Dedifferentiated amniotic fluid mesenchymal stem cell (primary cell): ENCODE results near the gene PLSCR4.

Experiments used
- DNase-seq: peaks from one replicate; pipeline ENCODE4 v3.0.0-alpha.2; 2016; ENCODE audit errors: extremely low spot score

The PLSCR4 gene

DNA sequence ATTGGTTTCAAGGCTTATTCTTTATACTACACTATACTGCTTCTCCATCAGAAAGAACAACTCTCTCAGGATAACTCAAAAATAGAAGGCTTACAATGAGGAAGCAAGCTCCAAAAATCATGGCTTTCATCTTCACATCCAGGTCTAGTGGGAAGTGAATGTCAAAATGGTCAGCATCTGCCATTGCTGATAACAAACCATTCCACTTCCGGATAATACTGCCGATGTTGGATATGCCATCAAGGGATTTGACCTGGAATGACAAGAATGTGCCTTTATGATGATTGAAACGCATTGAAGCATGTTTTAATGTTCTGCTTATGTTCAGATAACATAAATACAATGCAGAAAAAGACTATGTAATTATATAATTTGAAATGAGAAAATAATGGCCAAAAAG, 55.9 kb downstream of the PLSCR4 start:
- no peak for DNase-seq

DNA sequence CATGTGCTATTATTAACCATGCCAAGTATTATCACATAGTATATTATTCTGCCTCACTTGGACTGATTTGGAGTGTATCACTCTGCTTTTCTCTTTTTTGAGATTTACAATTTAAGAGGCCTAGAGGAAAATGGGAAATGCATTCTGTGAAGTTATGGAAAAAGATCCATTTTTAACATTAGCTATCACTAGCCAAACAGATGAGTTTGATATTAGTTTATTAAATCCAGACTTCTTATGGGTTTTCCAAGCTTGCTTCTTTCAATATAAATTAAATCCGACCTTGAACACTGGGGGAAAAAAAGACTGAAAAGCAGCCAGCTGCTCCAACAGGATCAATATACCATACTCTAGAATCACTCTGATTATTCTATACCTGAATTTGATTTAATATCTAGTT, 59.9 kb downstream of the PLSCR4 start:
- no peak for DNase-seq

DNA sequence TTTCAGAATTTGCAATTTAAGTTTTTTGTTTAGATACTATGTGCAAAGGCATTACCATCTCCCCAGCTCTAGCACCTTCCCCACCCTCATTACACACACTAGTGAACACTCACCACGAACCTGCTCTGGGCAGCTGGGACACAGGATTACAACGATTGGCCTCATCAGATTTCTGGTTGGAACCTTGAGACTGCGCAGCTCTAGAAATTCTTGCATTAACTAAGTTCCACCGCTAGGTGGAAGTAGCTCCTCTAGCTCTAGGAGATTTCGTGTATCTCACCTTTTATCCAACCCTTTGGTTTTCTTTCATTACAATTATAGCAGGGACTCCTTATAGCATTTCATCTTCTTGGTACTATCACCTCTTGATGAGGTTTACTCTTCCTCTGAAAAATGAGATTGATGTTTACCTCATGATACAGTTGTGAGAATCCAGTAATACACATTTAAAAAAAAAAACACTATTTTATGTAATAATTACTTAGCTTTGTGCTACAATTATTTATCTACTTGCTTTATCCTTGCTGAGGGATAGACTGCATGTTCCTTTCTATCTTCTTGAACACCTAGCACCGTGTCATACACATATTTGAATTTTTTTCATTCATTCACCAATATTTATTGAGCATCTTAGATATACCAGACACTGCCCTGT, 61.3 kb downstream of the PLSCR4 start:
- DNase-seq: peak; percentile 60

DNA sequence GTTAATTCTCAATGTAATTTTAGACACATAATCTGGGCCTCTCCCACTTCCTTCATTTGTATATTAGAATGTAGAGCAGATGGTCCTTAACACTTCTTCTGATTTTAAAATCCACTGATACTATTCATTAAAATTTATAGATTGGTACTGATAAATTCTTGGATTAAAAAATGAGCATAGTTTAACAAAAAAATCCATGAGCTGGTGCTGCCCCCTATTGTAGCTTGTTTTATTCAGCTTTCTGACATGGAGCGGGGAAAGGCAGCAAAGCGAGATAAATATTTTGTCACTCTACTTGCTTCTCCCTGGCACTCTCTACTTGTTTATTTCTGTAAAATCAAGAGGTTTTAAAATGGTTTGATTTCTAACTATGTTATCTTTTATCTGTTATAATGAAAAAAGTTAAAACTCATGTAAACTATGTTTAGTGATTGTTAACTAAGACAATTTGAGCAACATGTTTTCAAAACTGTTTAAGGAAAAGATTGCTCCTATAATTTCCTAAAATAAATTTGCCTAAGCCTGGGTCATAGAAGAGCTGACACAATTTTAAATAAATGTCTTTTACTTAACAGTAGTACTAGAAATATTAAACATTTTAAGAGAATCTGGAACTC, 63.5 kb downstream of the PLSCR4 start:
- DNase-seq: peak; percentile 44

DNA sequence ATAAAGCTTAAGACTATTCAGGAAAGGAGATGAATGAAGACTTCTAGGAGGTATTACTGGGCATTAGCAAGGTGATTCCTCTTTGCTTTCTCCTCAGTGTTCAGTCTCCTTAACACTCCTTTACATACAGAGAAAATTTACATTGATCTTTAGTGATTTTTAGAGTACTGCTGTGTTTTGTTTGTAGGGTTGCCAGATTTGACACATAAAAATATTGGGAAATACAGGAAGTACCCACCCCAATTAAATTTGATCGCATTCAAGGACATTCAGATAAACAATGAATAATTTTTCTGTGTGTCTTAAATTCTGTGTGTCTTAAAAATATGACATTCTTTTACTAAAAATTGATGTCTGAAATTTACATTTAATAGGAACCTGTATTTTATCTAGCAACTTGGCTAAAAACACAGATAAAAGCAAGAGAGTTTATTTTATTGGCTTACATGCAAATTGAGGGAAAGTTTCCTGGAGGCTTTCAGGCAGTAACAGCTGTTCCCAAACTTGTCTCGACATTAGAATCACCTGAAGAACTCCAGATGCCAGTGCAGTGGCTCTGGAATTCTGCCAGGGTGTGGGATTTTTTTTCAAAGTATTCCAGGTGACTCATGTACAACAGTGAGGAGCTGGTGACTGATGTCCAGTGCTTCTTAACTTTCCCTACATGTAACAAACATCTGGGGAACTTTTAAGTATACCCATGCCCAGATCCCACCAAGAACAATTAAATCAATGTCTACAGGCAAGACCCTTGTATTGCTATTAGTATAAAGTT, 66.5 kb downstream of the PLSCR4 start:
- DNase-seq: no peak

DNA sequence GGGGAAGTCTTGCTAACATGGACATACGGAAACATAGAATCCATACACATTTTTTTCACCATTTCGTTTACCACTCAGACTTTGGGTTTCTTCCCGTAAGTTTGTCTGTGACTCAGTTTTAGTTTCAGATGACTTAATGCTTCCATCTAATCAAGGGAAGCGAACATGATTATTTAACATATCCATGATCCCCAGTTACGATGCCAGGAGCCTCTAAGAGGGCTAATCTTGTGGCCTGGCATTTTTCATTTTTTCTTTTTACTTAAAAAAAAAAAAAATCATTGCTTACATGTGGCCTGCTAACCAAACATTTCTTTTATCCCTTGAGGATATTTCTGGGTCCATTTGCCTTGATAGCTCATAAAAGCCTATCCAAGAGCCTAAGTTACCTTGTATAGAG, 69.7 kb downstream of the PLSCR4 start:
- DNase-seq: no peak

DNA sequence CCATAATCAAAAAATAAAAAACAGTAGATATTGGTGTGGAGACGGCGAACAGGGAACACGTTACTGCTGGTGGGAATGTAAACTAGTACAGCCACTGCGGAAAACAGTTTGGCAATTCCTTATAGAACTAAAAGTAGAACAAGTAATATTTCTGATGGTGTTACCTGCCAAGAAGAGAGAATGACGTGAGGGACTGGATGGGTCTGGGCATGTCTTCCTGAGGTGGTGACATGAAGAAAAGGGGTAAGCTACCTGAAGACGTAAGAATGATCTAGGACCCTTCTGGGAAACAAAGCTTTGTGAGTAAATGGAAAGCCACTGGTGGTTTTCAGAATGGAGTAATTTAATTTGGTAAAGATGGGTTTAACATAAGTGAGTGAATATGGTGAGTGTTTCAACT, 70.5 kb downstream of the PLSCR4 start:
- no peak for DNase-seq

DNA sequence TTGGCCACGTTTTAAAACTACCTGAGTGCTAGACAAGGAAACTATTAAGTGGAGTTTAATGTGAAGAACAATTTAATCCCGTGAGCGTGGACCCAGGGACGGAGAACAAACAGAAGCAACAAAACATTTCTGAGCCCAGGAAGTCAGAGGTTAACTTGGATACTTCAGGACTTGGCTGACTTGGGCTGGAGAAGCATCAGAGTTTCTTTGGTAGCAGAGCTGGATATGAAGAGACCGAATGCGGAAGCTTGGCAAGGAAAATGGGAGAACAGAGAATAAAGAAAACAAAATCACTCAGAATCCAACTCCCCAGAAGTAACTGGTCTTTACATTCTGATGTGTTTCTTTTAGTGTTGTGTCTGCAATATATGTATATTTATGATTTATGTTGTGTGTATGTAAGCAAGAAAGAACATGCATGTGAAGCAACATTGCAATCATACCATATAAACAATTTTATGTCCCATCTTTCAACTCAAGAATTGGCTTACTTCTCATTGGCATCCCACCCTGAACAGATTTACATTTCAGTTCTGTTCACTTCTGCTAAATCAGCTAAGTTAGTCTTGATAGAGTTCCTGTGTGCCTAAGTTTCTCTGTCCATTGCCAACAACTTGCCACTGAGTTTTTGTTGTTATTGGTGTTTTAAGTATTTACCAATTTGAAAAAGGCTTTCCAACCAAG, 72.8 kb downstream of the PLSCR4 start:
- no peak for DNase-seq

DNA sequence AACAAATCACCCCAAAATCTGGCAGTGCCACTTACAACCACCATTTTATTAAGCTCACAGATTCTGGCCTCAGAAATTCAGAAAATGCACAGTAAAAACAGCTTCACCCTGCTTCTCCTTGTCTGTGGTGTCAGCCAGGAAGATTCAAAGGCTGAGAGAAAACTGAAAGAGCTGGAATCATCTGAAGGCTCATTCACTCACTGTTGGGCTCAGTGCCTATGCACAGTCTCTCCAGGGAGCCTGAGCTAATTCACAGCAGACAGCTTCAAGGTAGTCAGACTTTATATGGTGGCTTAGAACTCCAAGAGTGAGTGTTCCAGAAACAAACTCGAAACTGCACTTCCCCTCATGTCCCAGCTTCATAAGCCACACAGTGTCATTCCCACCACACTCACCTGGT, 73.4 kb downstream of the PLSCR4 start:
- no peak for DNase-seq

DNA sequence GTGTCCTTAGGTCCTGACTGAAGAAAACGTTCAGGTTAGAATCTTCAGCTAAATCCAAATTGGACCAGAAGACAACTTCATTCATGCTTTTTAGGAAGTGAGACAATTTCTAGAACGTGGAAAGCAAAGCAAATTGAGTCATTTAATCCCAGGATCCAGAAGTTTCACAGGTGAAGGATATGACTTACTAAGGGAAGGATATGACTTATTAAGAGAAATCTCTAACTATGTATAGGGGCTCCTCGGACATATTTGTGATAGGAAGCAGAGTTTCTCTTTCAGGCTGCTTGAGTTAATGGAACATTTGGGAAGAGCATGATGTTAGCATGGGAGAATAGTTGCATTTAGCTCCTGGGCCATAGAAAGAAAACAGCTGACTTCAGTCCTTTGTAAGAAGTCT, 73.8 kb downstream of the PLSCR4 start:
- DNase-seq: no peak

DNA sequence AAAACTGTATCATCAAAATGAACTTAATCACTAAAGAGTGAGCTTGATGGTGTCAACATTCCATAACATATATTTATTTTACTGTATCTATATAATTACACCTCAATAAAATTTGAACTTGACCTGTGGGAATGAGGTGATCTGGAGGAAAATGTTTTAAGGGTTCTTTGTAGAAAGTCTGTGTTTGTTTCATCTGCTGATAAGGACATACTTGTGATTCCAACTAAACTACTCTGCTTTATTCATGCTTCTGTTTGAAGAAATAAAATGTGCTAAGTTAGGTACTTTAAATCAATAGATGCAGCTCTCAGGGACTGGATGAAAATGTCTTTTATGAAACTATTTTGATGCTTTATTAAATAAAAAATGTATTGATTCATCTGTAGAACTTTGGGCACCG, 78.3 kb downstream of the PLSCR4 start:
- no peak for DNase-seq

DNA sequence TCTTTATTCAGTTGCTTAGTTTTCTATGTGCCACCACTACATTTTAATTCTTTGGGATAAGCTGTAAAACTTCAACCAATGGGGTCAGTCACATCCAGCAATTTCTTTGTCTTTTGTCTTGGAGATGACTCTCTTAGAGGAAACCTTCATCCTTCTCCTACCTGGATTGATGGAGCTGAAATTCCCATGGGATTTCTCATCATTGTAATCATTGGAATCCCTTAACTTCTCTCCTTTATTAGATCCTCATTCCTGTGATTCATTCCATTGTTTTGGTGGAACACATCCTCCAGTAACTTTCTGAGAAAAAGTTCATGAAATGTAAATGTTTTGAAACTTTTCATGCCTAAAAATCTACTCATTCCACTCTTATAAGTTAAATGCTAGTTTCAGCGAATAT, 80.3 kb downstream of the PLSCR4 start:
- DNase-seq: no peak

DNA sequence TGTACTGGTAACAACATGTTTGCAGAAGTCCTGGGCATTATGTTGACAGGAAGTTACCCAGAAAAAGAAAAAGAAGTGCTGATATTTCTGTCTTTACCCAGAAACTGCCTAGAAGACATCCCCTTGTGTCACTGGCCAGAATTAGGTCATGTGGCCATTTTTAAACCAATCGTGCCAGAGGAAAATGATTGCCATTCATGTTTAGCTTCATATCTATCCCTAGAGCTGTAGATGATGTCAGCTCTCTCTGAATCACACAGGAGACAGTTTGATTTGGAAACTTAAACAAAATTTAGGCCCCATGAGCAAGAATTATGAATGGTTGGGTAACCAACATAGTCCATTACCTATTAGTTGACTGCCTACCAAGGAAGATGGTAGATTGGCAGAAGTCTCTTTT, 81.0 kb downstream of the PLSCR4 start:
- no peak for DNase-seq

DNA sequence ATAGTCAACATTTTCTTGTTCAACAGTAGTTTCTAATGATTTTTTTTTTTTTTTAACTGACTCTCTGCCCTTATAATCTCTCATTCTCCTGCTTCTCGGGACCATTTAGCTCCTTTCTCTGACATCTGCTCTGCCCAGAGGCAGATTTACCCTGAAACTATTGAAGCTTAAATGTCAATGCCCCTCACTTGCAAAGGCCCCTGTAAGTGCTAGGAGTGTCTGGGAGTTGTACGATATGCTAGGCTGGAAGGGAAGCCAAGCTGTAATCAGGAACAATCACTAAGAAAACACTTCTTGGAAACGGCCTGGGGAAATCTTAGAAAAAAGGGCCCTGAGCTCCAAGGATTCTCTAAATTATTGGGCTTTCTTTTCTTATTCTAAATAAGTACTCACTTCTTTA, 84.1 kb downstream of the PLSCR4 start:
- no peak for DNase-seq

DNA sequence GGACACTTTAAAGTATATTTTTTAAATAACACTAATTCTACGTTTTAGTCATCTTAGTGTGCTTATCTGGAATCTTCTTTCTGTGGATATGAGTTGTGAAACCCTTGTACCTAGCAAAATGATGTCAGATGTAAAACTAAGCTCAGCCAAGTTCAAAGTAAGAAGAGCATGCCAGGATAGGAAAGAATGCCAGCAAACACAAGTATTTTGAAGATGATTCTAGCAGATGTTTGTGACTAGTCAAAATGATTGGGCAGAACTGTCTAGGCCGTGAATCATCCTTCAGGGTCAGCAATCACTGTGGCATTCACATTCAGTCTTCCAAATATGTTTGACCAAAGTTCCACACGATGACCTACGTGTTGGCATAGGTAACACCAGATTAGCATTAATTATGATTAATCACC, 84.5 kb downstream of the PLSCR4 start:
- peak; percentile 83 for DNase-seq

DNA sequence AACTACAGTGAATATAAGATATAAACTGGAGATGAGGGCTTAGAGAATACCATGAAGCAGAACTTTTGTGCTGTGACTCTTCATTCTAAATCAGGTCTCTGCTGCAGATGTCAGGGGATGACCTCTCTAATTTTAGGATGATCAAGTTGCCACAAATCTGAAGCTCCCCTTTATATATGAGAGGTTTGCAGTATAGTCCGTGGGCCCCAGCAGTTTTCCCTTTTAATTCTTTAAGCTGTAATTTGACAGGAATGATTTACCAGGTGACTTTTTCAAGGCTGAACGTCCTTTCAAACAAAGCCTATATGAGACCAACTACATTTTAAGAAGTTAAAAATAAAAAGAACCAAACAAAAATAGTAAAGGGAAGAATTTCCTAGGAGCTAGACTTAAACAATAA, 85.0 kb downstream of the PLSCR4 start:
- no peak for DNase-seq

DNA sequence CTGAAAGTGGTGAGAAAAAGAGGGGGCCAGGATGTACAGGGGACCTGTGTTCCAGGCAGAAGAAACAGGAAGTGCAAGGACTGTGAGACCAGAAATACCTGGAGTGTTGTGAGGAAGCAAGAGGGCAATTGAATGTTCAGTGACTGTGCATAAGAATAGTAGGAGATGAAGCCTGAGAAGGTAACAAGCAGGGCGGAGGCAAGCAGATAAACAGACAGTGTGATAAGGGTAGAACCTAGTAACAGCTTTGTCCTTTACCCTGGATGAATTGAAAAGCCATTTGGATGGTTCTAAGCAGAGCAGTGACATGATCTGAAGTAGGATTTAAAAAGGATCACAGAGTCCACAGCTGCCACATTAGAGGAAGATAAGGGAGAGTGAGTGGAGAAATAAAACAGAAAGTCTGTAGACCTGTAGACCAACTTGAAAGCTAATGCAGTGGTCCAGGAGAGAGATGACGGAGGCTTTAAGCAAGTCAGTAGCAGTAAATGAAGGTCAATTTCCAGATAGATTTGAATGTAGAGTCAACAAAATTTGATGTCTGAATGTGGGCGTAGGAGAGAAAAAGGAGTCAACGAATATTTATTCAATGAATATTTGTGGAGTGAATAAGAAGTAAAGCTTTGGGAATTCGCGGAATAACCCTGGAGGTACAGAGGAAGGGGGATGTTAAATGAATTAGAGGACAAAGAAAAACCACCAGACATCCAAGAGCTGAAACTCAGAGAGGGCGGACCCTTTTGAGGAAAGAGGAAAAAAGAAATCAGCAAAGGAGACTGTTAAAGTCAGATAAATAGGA, 85.7 kb downstream of the PLSCR4 start:
- DNase-seq: peak; percentile 75

DNA sequence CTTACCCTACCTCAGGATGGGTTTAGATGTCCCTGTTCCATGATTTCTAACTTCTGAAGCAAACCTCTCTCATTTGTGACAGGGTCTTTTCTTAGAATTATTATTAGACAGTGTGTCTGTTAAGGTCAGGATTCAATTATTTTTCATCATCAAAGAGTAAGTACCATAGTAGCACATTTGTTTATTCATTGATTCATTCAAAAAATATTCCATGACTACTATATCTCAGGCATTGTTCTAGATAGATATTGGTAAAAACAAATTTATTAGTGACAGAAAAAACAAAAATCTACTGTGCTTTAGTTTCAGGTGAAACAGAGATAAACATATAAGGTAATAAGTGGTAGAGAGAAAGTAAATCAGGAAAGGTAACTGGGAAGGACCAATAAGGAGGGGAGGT, 86.4 kb downstream of the PLSCR4 start:
- no peak for DNase-seq

DNA sequence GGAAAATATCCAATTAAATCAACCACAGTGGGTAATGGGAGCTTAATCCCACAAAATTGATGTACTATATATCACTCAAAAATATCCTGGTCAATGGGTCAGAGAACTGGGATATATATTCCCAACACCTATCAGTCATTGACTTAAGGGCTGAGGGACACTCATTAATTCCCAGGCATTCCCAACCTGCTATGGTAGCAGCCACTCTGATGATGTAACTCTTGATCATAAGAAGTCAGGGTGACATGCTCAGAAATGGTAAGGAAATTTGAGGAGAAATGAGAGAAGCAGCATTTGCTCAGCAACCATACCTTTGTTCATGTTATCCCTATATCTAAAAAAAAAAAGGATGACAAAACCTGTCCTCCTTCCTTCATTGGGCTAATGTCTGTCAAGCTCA, 86.8 kb downstream of the PLSCR4 start:
- DNase-seq: no peak

DNA sequence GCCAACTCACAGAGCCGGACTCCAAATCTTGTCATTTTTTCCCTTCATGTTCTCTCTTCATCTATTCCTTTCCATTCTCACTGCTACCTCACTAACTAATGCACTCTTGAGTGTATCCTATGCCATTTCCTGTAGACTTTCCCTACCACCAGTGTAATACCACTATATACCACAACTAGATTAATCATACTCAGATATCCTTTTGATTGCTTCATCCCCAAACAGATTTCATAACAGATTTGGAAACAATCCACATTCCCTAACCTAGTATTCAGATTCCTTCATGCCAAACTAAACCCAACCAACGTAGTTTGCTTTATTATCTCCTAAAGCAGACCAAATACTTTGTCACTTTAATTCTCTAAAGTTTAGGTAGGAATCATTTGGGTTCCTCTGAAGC, 87.3 kb downstream of the PLSCR4 start:
- DNase-seq: peak; percentile 93

DNA sequence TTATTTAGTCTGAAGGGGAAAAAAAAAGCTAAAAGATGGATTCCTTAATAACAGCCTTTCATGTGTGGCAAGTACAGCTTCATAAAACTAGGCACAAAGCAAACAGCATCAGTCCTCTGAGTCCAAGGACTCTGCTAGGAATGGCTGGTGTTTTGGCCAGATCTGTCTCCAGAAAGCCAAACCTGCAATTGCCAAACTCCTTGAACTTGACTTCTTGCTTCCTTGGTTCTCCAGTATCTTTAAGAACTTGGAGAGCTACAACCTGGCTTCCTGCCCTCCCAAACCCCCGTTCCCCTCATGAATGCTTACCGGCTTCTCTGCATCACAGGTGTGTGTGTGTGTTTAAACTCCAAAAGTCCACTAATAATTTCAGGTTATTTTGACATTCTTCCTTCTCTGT, 88.3 kb downstream of the PLSCR4 start:
- no peak for DNase-seq

DNA sequence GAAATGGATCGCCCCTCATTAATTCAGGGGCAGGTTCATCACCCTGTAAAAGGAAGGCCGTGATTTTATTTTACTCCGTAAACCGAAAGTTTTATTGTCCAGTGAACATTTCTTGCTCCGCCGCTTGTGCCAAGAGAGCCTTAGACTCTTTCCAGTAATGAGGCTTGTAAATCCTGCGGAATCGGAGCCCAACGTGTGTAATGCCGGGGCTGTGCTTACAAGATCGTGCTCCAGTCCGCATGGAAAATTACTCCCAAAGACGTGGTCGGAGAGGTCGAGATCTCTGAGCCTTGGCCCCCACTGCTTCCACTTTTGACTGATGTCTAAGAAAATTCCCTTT, 89.3 kb downstream of the PLSCR4 start:
- DNase-seq: peak; percentile 52
